Measurements from ENCODE around the gene LXN.
A peak's percentile ranks its signal among the peaks of the same experiment; 100 is the strongest.

The LXN gene, protein sequence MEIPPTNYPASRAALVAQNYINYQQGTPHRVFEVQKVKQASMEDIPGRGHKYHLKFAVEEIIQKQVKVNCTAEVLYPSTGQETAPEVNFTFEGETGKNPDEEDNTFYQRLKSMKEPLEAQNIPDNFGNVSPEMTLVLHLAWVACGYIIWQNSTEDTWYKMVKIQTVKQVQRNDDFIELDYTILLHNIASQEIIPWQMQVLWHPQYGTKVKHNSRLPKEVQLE

GRCh38 chr3:158672215-158673176 lies at the start of gene LXN:
TSS of gene LXN (minus strand) at chr3:158672648. CDS start at chr3:158672478, 170 bp downstream.
- Histone ChIP-seq H3K9ac (ENCODE audit: low read length) (peak within 1 kb of the TSS; percentile 56), H3K27ac (ENCODE audit: low read depth, low read length) (peak within 1 kb of the TSS; percentile 28), H3K36me3 (ENCODE audit: control insufficient read depth, insufficient read depth, low read length) (peaks cover 2% of the 10 kb centered on the region), H3K4me1 (ENCODE audit: control insufficient read depth, insufficient read depth, low read length) (no peaks in the 10 kb centered on the region), H3K4me3 (ENCODE audit: low read length) (peak within 1 kb of the TSS; percentile 83), H3K27me3 (ENCODE audit: control insufficient read depth, insufficient read depth, low read length) (no peaks in the 10 kb centered on the region)

DNA sequence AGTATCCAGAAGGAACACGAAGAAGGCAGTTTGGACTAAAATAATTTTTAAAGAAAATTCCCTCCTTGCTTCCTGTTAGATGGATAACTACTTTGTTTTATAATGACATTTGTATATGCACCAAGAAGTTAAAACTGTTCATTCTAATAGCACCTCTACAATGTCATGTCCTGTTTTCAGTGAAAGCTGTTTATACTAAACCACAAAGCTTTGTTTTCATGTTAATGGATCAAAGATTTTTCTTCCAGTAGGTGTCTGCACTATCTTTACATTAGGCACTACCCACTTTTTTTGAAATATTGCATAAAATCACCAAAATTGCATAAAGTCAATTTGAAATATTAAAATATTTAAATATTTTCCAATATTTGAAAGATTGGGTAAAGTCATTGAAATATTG lies 49.7 kb upstream of the LXN start:
- Histone ChIP-seq H3K27ac (ENCODE audit: low read depth, low read length) (no peak overlapping the region), H3K4me3 (ENCODE audit: low read length) (no peak overlapping the region), H3K9ac (ENCODE audit: low read length) (no peak overlapping the region), H3K4me1 (ENCODE audit: control insufficient read depth, insufficient read depth, low read length) (peaks cover 10% of the 10 kb centered on the region), H3K36me3 (ENCODE audit: control insufficient read depth, insufficient read depth, low read length) (no peaks in the 10 kb centered on the region), H3K27me3 (ENCODE audit: control insufficient read depth, insufficient read depth, low read length) (no peaks in the 10 kb centered on the region)

DNA sequence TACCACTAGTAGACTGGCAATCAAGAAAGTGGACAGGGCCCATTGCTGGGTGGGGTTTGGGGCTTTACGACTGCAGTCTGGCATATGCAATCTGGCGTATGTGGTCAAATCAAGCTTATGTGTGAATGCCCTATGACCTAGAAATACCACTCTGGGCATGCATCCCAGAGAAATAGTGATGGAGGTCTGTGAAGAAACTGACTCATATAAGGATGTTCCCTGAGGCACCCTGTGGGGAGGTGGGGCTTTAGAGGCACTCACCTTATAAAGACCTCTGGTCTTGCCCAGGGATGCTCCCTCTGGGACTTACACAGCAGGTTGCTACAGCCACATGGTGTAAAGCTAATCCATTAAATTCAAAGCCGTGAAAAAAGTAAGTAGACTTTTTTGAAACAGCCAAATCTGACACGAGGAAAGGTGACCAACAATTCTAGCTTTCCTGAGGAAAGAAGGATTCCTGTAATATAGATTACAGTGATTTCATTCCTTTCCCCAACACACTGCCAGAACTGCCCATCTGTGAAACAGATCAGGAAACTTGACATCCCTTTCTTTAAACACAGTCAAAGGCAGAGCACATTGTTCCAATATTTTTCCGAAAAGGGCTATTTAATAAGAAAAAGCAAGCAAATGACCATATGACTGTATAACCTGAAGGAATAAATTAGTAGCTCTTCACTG lies 46.2 kb upstream of the LXN start:
- Histone ChIP-seq H3K27ac (ENCODE audit: low read depth, low read length) (no peak overlapping the region), H3K36me3 (ENCODE audit: control insufficient read depth, insufficient read depth, low read length) (peaks cover 2% of the 10 kb centered on the region), H3K9ac (ENCODE audit: low read length) (no peak overlapping the region), H3K27me3 (ENCODE audit: control insufficient read depth, insufficient read depth, low read length) (no peaks in the 10 kb centered on the region), H3K4me3 (ENCODE audit: low read length) (no peak overlapping the region), H3K4me1 (ENCODE audit: control insufficient read depth, insufficient read depth, low read length) (no peaks in the 10 kb centered on the region)

- no peaks in the 10 kb centered on the region for H3K27me3 ChIP-seq (ENCODE audit: control insufficient read depth, insufficient read depth, low read length)
- peaks cover 2% of the 10 kb centered on the region for H3K36me3 ChIP-seq (ENCODE audit: control insufficient read depth, insufficient read depth, low read length)
- H3K4me1 ChIP-seq (ENCODE audit: control insufficient read depth, insufficient read depth, low read length), result no peaks in the 10 kb centered on the region
- no peak overlapping the region for H3K4me3 ChIP-seq (ENCODE audit: low read length)
- no peak overlapping the region for H3K27ac ChIP-seq (ENCODE audit: low read depth, low read length)
- H3K9ac ChIP-seq (ENCODE audit: low read length), result no peak overlapping the region
These were observed 45.1 kb upstream of the LXN start for GRCh38 chr3:158717576-158717975.

DNA sequence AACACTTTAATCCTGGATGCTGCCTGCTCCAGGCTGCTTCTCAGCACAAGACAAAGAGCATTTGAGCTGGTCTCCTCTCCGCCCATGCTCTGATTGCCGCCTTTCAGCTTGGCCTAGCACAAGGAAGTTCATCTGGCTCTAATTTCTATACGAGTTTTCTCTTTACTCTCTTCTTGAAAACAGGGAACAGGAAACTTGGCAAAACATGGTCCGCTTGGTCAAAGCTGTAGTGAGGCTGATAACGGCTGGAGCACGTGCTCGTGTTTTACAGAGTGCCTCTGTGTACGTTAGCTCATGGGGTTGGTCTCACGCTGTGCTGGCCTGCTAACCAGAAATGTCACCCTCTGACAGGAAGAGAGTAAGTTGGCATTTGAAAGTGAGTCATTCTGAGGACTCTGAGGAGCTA lies 40.6 kb upstream of the LXN start:
- Histone ChIP-seq H3K4me1 (ENCODE audit: control insufficient read depth, insufficient read depth, low read length) (no peaks in the 10 kb centered on the region), H3K4me3 (ENCODE audit: low read length) (no peak overlapping the region), H3K27ac (ENCODE audit: low read depth, low read length) (no peak overlapping the region), H3K9ac (ENCODE audit: low read length) (no peak overlapping the region), H3K27me3 (ENCODE audit: control insufficient read depth, insufficient read depth, low read length) (no peaks in the 10 kb centered on the region), H3K36me3 (ENCODE audit: control insufficient read depth, insufficient read depth, low read length) (peaks cover 6% of the 10 kb centered on the region)

DNA sequence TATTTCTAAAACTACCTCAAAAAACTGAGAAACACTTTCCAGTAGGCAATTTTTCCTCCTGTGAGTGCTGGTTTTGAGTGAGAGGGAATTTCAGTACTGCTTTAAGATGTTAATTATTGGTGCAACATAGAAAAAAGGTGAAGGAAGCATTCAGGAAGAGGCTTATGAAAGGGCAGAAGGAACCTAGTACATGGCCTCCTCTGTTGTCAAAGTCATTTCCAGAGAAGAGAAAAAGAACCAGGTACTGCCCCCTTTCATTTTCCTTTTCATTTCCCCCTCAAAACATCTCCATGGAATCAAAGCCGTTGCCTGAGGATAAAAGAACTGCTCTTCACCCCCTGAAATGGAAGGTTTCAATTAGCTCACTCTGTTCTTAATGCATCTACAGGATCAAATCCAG lies 40.0 kb upstream of the LXN start:
- Histone ChIP-seq H3K27ac (ENCODE audit: low read depth, low read length) (no peak overlapping the region), H3K36me3 (ENCODE audit: control insufficient read depth, insufficient read depth, low read length) (peaks cover 6% of the 10 kb centered on the region), H3K27me3 (ENCODE audit: control insufficient read depth, insufficient read depth, low read length) (no peaks in the 10 kb centered on the region), H3K4me3 (ENCODE audit: low read length) (no peak overlapping the region), H3K9ac (ENCODE audit: low read length) (no peak overlapping the region), H3K4me1 (ENCODE audit: control insufficient read depth, insufficient read depth, low read length) (no peaks in the 10 kb centered on the region)

GRCh38 chr3:158711886-158712285 lies 39.4 kb upstream of the LXN start:
- Histone ChIP-seq H3K27ac (ENCODE audit: low read depth, low read length) (no peak overlapping the region), H3K27me3 (ENCODE audit: control insufficient read depth, insufficient read depth, low read length) (no peaks in the 10 kb centered on the region), H3K4me3 (ENCODE audit: low read length) (no peak overlapping the region), H3K36me3 (ENCODE audit: control insufficient read depth, insufficient read depth, low read length) (peaks cover 6% of the 10 kb centered on the region), H3K9ac (ENCODE audit: low read length) (no peak overlapping the region), H3K4me1 (ENCODE audit: control insufficient read depth, insufficient read depth, low read length) (no peaks in the 10 kb centered on the region)

DNA sequence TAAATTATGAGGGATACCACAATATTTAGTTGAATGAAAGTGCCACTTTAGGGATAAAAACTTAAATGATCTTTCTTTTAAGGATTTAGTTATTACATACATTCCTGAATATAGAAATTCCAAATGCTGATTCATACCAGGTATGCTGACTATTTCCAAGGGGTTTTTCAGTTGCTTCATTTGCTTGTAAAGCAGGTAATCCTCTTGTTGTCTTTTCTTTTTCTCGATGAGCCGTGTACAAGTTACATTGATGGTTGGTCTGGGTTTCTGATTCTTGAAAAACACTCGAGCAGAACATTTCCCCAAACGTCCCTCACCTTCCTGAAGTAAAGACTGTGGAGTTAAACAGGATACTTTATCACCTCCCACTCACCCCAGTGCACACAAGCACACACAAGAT lies 38.2 kb upstream of the LXN start:
- Histone ChIP-seq H3K36me3 (ENCODE audit: control insufficient read depth, insufficient read depth, low read length) (peaks cover 4% of the 10 kb centered on the region), H3K4me1 (ENCODE audit: control insufficient read depth, insufficient read depth, low read length) (no peaks in the 10 kb centered on the region), H3K4me3 (ENCODE audit: low read length) (no peak overlapping the region), H3K27me3 (ENCODE audit: control insufficient read depth, insufficient read depth, low read length) (no peaks in the 10 kb centered on the region), H3K9ac (ENCODE audit: low read length) (no peak overlapping the region), H3K27ac (ENCODE audit: low read depth, low read length) (no peak overlapping the region)

GRCh38 chr3:158709666-158710083 lies 37.2 kb upstream of the LXN start:
- Histone ChIP-seq H3K36me3 (ENCODE audit: control insufficient read depth, insufficient read depth, low read length) (peaks cover 4% of the 10 kb centered on the region), H3K4me3 (ENCODE audit: low read length) (no peak overlapping the region), H3K4me1 (ENCODE audit: control insufficient read depth, insufficient read depth, low read length) (no peaks in the 10 kb centered on the region), H3K9ac (ENCODE audit: low read length) (no peak overlapping the region), H3K27me3 (ENCODE audit: control insufficient read depth, insufficient read depth, low read length) (no peaks in the 10 kb centered on the region), H3K27ac (ENCODE audit: low read depth, low read length) (no peak overlapping the region)

GRCh38 chr3:158703566-158703965 lies 31.1 kb upstream of the LXN start:
- H3K9ac ChIP-seq (ENCODE audit: low read length), result no peak overlapping the region
- no peak overlapping the region for H3K4me3 ChIP-seq (ENCODE audit: low read length)
- H3K36me3 ChIP-seq (ENCODE audit: control insufficient read depth, insufficient read depth, low read length), result no peaks in the 10 kb centered on the region
- H3K4me1 ChIP-seq (ENCODE audit: control insufficient read depth, insufficient read depth, low read length), result no peaks in the 10 kb centered on the region
- no peaks in the 10 kb centered on the region for H3K27me3 ChIP-seq (ENCODE audit: control insufficient read depth, insufficient read depth, low read length)
- no peak overlapping the region for H3K27ac ChIP-seq (ENCODE audit: low read depth, low read length)

DNA sequence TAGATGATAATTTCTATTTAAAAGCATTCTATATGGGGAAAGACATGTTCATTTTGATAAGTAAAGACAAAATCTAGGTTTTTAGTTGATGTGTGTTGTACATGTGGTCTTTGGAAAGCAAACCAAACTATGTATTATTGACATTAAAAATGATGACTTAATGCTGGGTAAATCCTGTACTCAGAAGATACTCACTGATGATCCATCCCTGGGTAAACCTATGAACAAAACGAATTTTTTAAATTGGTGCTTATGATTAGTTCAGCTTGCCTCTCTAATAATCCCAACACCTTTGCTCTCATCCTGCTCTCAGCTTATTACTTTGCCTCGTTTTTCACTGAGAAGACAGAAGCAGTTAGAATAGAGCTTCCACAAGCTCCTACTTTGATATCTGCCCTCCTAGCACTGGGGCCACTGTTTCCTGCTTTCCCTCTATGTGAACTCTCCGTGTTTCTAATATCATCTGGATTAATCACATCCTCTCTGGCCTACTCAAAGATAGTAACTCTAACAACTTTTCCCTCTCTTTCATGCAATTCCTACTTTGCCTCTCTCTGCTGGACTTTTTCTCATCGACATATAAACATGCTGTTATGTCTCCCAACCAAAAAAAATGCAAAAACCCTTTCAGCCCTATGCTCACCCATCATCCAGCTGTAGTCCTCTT lies 30.5 kb upstream of the LXN start:
- Histone ChIP-seq H3K36me3 (ENCODE audit: control insufficient read depth, insufficient read depth, low read length) (no peaks in the 10 kb centered on the region), H3K27ac (ENCODE audit: low read depth, low read length) (no peak overlapping the region), H3K4me1 (ENCODE audit: control insufficient read depth, insufficient read depth, low read length) (no peaks in the 10 kb centered on the region), H3K9ac (ENCODE audit: low read length) (no peak overlapping the region), H3K4me3 (ENCODE audit: low read length) (no peak overlapping the region), H3K27me3 (ENCODE audit: control insufficient read depth, insufficient read depth, low read length) (no peaks in the 10 kb centered on the region)
